Endothelial cell of umbilical vein (primary cell): Measurements from ENCODE around the gene MT1X.

Source experiments
- EZH2 ChIP-seq: IDR thresholded peaks from 2 replicates; pipeline ENCODE4 v1.6.1; 2012; ENCODE audit warnings: borderline replicate concordance, low read depth, mild to moderate bottlenecking, moderate library complexity, low read length, inconsistent platforms; ENCODE audit not compliant: severe bottlenecking
- FOS ChIP-seq: IDR thresholded peaks from 2 replicates; pipeline ENCODE4 v1.6.1; 2011; ENCODE audit warnings: mild to moderate bottlenecking, low read length, moderate library complexity, borderline replicate concordance; ENCODE audit not compliant: insufficient read depth
- JUN ChIP-seq: IDR thresholded peaks from 2 replicates; pipeline ENCODE4 v1.6.1; 2011; ENCODE audit warnings: borderline replicate concordance, low read depth; ENCODE audit not compliant: insufficient read length, insufficient read depth
- POLR2A ChIP-seq: IDR thresholded peaks from 2 replicates; pipeline ENCODE4 v1.6.1; 2012; ENCODE audit warnings: low read depth, mild to moderate bottlenecking, control low read depth, low read length
- POLR2AphosphoS5 ChIP-seq: IDR thresholded peaks from 2 replicates; pipeline ENCODE4 v1.6.1; 2012; ENCODE audit warnings: low read depth, mild to moderate bottlenecking, control low read depth, low read length, moderate library complexity; ENCODE audit not compliant: insufficient read depth
- TF ChIP-seq, protein P1 (sequence below), 2 donors: IDR thresholded peaks; 1 replicate in 1 of 2; 2 replicates in 1 of 2; pipeline ENCODE4 v1.5.1; 2011; ENCODE audit warnings: low read length in 2 of 2, mild to moderate bottlenecking in 2 of 2, moderate library complexity in 2 of 2, control low read depth in 1 of 2, inconsistent platforms in 1 of 2, low read depth in 1 of 2; ENCODE audit not compliant: insufficient read depth in 1 of 2; ENCODE audit errors: extremely low read depth in 1 of 2
- TF ChIP-seq, protein P2 (sequence below): IDR thresholded peaks from 2 replicates; pipeline ENCODE4 v1.6.1; 2011; ENCODE audit not compliant: insufficient read depth, insufficient read length

DNA sequence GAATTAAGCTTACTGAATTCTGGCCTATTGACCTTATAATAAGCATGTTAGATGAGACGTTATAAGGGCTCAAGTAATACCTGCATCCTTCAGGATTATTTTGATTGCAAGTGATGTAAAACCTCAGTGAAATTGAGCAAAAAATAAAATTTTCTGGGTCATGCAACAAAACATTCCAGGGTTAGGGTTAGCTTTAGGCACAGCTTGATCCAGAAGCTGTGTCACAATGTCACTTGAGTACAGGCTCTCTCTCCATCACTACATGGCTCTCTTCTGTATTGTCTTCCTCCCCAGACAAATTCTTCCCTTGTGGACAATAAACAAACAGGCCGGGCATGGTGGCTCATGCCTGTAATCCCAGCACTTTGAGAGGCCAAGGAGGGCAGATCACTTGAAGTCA is 44.0 kb downstream of the MT1X start:
- TF ChIP-seq, protein P1, sequence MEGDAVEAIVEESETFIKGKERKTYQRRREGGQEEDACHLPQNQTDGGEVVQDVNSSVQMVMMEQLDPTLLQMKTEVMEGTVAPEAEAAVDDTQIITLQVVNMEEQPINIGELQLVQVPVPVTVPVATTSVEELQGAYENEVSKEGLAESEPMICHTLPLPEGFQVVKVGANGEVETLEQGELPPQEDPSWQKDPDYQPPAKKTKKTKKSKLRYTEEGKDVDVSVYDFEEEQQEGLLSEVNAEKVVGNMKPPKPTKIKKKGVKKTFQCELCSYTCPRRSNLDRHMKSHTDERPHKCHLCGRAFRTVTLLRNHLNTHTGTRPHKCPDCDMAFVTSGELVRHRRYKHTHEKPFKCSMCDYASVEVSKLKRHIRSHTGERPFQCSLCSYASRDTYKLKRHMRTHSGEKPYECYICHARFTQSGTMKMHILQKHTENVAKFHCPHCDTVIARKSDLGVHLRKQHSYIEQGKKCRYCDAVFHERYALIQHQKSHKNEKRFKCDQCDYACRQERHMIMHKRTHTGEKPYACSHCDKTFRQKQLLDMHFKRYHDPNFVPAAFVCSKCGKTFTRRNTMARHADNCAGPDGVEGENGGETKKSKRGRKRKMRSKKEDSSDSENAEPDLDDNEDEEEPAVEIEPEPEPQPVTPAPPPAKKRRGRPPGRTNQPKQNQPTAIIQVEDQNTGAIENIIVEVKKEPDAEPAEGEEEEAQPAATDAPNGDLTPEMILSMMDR (IDR thresholded peaks at IDR 0.05; ENCODE audit: extremely low read depth in 1 of 2, insufficient read depth in 1 of 2, low read depth in 1 of 2, low read length in 2 of 2): no peak
- no peak for TF ChIP-seq EZH2
- TF ChIP-seq POLR2AphosphoS5: no peak
- TF ChIP-seq, protein P2, sequence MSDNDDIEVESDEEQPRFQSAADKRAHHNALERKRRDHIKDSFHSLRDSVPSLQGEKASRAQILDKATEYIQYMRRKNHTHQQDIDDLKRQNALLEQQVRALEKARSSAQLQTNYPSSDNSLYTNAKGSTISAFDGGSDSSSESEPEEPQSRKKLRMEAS: no peak
- no peak for TF ChIP-seq FOS
- TF ChIP-seq JUN: no peak
- TF ChIP-seq POLR2A: no peak
